HL-60 (cell line): ENCODE results near the gene TMPRSS13.
"Not testable (repeated sequence)": the region's sequence is repeated elsewhere in the genome, so short reads cannot be mapped to it uniquely, and the experiment has no call there.

Source experiments
- DNase-seq, 2 experiments: peaks; one replicate each; pipeline ENCODE4 v3.0.0-alpha.2; 2010 to 2020; ENCODE audit warnings: low read depth in 1 of 2, low spot score in 1 of 2
- H3K27ac ChIP-seq: fragments of 250-450 bp; sonication (Bioruptor Pico); replicated peaks from 2 replicates; pipeline ENCODE4 v1.5.1; 2020; ENCODE audit warnings: mild to moderate bottlenecking, moderate library complexity
- H3K27me3 ChIP-seq: fragments of 250-450 bp; sonication (Bioruptor Pico); 2 replicates; pipeline ENCODE4 v1.5.1; 2021; ENCODE audit warnings: mild to moderate bottlenecking, moderate library complexity; ENCODE audit not compliant: insufficient read depth, poor library complexity, severe bottlenecking
- H3K4me3 ChIP-seq: replicated peaks from 2 replicates; pipeline ENCODE4 v1.5.1; 2011; ENCODE audit warnings: mild to moderate bottlenecking, control low read depth, low read length; ENCODE audit not compliant: insufficient read depth
- GABPA ChIP-seq: IDR thresholded peaks from 2 replicates; pipeline ENCODE4 v1.6.1; 2012; ENCODE audit warnings: low read depth
- POLR2AphosphoS5 ChIP-seq: IDR thresholded peaks from 2 replicates; pipeline ENCODE4 v1.6.1; 2012; ENCODE audit warnings: low read depth
- REST ChIP-seq: IDR thresholded peaks from 2 replicates; pipeline ENCODE4 v1.6.1; 2012; ENCODE audit warnings: low read depth; ENCODE audit not compliant: insufficient replicate concordance
- SPI1 ChIP-seq: IDR thresholded peaks from 2 replicates; pipeline ENCODE4 v1.6.1; 2012; ENCODE audit warnings: low read depth, mild to moderate bottlenecking, borderline replicate concordance
- TF ChIP-seq, protein P1 (sequence below): IDR thresholded peaks from one replicate; pipeline ENCODE4 v1.5.1; 2011; ENCODE audit warnings: low read length, control low read depth, inconsistent platforms; ENCODE audit not compliant: insufficient read depth

Gene TMPRSS13

DNA sequence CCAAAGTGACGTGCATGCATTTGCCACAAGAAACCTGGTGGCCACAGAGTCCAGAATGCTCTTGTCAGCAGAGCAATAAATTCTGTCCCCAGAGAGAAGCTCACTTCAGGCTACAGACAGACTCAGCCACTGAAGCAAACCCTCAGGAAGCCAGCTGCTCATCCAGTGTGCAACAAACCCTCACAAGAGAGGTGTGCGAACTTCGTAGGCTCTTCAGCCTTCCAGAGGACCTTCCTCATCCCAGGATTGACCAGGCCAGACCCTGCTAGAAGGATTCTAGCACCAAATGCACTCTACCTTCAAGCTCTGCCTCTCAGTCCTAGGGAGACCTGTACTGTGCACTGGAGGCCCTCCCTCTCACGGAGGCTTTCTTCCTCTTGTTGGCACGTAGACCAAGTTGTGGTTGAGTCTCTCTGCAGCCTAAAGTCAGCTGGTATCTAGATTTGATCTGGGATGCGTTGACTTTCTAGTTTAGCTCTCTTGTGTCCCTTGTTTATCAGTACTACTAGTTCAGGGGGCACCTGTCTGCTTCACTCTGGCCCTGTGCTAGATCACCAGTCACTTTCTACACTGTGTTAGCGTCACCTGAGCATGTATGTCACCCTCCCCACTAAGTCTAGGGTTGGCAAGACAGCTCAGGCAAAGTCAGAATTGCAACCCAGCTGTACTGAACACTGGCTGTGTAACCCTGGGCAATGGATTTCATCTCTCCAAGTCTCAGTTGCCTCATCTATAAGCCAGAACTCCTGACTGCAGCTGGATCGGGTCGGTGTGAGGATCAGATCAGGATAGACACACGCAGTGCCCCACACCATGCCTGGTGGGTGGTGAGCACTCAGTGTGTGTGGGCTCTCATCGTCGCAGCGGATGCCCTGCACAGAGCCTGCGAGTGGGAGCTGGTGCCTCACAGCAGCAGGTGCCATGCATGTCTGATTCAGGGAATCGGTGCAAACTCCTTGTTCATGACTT lies 22.1 kb upstream of the TMPRSS13 start:
- peak in 1 of 2 experiments; percentile 71 for DNase-seq
- H3K4me3 ChIP-seq, result no peak overlapping the region
- TF ChIP-seq, protein P1, sequence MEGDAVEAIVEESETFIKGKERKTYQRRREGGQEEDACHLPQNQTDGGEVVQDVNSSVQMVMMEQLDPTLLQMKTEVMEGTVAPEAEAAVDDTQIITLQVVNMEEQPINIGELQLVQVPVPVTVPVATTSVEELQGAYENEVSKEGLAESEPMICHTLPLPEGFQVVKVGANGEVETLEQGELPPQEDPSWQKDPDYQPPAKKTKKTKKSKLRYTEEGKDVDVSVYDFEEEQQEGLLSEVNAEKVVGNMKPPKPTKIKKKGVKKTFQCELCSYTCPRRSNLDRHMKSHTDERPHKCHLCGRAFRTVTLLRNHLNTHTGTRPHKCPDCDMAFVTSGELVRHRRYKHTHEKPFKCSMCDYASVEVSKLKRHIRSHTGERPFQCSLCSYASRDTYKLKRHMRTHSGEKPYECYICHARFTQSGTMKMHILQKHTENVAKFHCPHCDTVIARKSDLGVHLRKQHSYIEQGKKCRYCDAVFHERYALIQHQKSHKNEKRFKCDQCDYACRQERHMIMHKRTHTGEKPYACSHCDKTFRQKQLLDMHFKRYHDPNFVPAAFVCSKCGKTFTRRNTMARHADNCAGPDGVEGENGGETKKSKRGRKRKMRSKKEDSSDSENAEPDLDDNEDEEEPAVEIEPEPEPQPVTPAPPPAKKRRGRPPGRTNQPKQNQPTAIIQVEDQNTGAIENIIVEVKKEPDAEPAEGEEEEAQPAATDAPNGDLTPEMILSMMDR, result no peak
- TF ChIP-seq GABPA (no peak), SPI1 (no peak), REST (no peak), POLR2AphosphoS5 (no peak)
- H3K27me3 ChIP-seq, result no peaks in the 10 kb centered on the region
- H3K27ac ChIP-seq, result no peak overlapping the region

GRCh38 chr11:117950301-117950700 lies 21.1 kb upstream of the TMPRSS13 start:
- DNase-seq, result peak in 1 of 2 experiments; percentile 26
- H3K27me3 ChIP-seq, result no peaks in the 10 kb centered on the region
- H3K4me3 ChIP-seq, result no peak overlapping the region
- TF ChIP-seq, protein P1, result no peak
- TF ChIP-seq REST (no peak), POLR2AphosphoS5 (no peak), SPI1 (no peak), GABPA (no peak)
- no peak overlapping the region for H3K27ac ChIP-seq

GRCh38 chr11:117949062-117949461 lies 19.9 kb upstream of the TMPRSS13 start:
- Histone ChIP-seq H3K27me3 (no peaks in the 10 kb centered on the region), H3K27ac (no peak overlapping the region), H3K4me3 (no peak overlapping the region)
- TF ChIP-seq, protein P1, result no peak
- TF ChIP-seq SPI1 (no peak), GABPA (no peak)
- no peak for DNase-seq

DNA sequence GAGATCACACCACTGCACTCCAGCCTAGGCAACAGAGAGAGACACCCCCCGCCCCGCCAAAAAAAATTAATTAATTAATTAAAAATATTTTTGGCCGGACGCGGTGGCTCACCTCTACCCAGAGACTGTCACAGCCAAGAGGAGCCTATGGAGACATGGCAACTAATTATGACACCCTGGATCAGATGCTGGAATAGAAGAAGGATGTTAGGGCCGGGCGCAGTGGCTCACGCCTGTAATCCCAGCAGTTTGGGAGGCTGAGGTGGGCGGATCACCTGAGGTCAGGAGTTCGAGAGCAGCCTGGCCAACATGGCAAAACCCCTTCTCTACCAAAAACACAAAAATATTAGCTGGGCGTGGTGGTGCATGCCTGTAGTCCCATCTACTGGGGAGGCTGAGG lies 19.3 kb upstream of the TMPRSS13 start:
- H3K27me3 ChIP-seq, DNase-seq, H3K27ac ChIP-seq, H3K4me3 ChIP-seq: not testable (repeated sequence)

DNA sequence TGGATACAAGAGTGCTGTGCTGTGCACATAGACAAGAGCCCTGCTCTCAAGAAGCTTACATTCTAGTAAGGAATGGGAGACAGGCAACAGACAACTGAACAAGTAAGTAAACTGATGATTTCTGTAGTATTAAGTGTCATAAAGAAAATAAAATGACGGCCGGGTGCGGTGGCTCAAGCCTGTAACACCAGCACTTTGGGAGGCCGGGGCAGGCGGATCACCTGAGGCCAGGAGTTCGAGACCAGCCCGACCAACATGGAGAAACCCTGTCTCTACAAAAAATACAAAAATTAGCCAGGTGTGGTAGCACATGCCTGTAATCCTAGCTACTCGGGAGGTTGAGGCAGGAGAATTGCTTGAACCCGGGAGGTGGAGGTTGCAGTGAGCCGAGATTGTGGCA lies 18.5 kb upstream of the TMPRSS13 start:
- H3K27me3 ChIP-seq, H3K27ac ChIP-seq, H3K4me3 ChIP-seq, DNase-seq: not testable (repeated sequence)
